GM18507 (cell line): ENCODE data around the gene HGS.

ENCODE experiments used
- DNase-seq: peaks from one replicate; pipeline ENCODE4 v3.0.0; 2011; ENCODE audit warnings: low read depth; ENCODE audit not compliant: insufficient read length; ENCODE audit errors: extremely low spot score
- FAIRE-seq: peaks from 2 replicates; lab custom pipeline; 2011; peaks lifted over from hg19 to GRCh38; lab: Jason Lieb, UNC

The HGS gene, protein sequence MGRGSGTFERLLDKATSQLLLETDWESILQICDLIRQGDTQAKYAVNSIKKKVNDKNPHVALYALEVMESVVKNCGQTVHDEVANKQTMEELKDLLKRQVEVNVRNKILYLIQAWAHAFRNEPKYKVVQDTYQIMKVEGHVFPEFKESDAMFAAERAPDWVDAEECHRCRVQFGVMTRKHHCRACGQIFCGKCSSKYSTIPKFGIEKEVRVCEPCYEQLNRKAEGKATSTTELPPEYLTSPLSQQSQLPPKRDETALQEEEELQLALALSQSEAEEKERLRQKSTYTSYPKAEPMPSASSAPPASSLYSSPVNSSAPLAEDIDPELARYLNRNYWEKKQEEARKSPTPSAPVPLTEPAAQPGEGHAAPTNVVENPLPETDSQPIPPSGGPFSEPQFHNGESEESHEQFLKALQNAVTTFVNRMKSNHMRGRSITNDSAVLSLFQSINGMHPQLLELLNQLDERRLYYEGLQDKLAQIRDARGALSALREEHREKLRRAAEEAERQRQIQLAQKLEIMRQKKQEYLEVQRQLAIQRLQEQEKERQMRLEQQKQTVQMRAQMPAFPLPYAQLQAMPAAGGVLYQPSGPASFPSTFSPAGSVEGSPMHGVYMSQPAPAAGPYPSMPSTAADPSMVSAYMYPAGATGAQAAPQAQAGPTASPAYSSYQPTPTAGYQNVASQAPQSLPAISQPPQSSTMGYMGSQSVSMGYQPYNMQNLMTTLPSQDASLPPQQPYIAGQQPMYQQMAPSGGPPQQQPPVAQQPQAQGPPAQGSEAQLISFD

DNA sequence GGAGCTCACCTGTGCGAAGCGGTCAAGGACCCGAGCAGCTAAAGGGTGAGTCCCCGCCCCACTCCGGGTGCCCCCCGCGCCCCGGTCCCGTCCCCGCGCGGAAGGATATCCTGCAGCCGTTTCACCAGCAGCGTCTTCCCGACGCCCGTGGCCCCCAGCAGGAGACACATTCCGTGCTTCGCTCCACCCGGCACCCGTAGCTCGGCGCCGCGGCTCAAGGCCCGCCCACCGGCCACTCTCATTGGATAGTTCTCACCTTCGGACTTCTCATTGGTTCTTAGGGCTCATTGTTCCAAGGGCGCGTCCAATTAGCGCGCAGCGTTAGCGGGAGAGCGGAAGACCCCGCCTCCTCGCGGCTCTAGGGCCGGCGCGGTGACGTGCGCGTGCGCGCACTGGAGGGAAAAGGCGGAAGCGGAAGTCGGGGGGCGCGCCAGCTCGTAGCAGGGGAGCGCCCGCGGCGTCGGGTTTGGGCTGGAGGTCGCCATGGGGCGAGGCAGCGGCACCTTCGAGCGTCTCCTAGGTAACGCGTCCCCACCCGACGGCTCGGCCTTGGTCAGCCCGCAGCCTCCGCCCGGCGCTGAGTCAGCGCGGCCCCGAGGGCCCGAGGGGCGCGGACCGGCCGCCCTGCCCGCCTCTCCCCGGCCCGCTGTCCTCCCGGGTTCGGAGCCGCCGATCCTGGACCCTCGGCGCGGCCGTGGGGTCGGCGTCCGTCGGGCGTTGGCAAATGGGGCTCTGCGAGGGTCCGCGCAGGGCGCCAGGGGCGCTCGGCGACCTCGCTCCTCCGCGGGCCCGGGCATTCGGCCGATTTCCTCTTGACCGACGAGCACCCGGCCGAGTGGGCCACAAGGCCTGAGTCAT is at the start of gene HGS, which contains the start of gene ARL16:
HGS (plus strand) TSS at position 428 of the 858 bp plus-strand sequence; CDS start at position 484, 56 bp downstream.
ARL16 (minus strand) TSS at position 214 of the 858 bp plus-strand sequence; CDS start at position 170, 44 bp downstream.
- DNase-seq (peak; percentile 99), FAIRE-seq (peak; percentile 98)

DNA sequence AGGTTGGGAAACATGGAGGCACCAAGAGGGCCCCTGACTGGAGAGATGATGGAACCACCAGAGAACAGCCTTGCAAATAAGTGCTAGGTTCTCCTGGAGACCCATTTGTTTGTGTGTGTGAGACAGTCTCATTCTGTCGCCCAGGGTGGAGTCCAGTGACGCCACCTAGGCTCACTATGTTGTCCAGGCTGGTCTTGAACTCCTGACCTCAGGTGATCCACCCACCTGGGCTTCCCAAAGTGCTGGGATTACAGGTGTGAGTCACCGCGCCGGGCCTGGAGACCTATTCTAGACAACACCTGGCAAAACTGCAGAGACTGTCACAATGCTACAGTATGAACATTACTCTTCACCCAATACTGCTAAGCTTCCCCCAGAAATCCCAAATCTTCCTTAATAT is 48.4 kb upstream of the HGS start:
- FAIRE-seq (no peak), DNase-seq (no peak)

DNA sequence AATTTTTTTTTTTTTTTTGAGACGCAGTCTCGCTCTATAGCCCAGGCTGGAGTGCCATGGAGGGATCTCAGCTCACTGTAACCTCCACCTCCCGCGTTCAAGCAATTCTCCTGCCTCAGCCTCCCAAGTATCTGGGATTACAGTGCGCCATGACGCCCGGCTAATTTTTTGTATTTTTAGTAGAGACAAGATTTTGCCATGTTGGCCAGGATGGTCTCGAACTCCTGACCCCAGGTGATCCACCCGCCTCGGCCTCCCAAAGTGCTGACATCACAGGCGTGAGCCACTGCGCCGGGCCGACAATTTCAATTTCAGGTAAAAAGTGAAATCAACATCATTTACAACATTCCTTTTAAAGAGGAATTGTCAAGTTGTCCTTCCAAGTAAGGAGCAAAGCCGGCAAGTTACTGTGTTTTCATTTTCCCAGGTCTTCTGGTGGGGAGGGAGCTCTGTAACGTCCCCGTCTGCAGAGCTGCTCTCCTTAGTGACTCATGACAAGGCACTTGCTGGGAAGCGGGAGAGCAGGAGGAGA is 47.8 kb upstream of the HGS start:
- FAIRE-seq (no peak), DNase-seq (no peak)

DNA sequence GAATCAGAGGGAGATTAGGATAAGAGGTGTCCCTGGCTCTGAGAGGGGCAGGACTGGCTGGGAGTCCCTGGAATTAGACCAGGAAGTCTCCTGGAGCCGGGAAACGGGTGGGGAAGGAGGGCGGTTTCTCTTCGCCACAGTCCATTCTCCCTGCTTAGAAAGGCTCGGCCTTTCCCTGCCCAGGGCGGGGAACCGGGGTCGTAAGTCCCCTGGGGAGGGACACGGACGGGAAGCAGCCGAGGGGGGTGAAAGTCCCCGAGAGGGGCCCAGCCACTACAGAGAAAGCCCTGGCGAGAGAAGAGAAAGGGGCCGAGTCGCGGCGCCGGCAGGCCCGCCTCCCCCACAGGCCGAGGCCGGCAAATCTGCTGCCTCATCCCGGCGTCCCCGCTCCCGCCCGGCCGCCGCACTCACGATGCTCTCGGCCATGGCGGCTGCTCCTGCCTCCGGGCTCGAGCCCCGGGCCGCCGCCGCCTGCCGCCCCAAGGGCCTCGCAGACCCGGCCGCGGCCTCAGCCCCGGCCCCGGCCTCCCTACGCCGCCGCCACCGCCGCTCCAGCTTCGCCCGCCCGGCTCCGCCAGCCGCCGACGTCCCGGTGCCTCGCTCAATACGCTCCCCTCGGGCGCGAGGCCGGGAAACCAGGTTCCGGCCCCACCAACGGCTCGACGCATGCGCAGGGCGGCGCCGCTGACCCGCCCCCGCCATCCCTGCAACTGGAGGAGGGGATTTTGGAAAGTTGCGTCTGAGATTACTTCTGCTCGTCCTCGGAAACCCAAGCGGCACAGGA is 47.1 kb upstream of the HGS start, which contains the start of the genes NPLOC4 and TSPAN10:
NPLOC4 (minus strand) TSS at position 608 of the 784 bp plus-strand sequence; CDS start at position 426, 182 bp downstream.
TSPAN10 (plus strand) TSS at position 692 of the 784 bp plus-strand sequence. CDS start 5,217 bp downstream, outside the sequence.
- FAIRE-seq (peak; percentile 78), DNase-seq (peak; percentile 94)

DNA sequence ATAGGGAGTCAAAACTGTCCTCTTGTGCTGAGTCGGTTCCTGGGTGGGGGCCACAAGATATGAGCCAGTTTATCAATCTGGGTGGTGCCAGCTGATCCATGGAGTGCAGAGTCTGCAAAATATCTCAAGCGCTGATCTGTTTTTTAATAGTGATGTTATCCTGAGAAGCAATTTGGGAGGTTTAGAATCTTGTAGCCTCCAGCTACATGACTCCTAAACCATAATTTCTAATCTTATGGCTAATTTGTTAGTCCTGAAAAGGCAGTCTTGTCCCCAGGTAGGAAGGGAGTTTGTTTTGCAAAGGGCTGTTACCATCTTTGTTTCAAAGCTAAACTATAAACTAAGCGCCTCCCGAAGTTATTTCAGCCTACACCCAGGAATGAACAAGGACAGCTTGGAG is 45.1 kb upstream of the HGS start:
- no peak for FAIRE-seq
- DNase-seq, result no peak

DNA sequence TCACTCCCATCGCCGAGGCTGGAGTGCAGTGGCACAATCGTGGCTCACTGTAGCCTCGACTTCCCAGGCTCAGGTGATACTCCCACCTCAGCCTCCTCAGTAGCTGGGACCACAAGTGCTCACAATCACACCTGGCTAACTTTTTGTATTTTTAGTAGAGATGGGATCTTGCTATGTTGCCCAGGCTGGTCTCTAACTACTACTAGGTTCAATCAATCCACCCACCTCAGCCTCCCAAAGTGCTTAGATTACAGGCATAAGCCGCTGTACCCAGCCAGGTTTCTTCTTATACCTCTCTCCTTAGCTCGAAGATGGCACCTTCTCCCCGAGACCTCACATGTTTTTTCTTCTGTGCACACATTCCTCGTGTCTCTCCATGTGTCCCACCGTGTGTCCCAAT is 43.8 kb upstream of the HGS start:
- no peak for DNase-seq
- FAIRE-seq, result no peak

DNA sequence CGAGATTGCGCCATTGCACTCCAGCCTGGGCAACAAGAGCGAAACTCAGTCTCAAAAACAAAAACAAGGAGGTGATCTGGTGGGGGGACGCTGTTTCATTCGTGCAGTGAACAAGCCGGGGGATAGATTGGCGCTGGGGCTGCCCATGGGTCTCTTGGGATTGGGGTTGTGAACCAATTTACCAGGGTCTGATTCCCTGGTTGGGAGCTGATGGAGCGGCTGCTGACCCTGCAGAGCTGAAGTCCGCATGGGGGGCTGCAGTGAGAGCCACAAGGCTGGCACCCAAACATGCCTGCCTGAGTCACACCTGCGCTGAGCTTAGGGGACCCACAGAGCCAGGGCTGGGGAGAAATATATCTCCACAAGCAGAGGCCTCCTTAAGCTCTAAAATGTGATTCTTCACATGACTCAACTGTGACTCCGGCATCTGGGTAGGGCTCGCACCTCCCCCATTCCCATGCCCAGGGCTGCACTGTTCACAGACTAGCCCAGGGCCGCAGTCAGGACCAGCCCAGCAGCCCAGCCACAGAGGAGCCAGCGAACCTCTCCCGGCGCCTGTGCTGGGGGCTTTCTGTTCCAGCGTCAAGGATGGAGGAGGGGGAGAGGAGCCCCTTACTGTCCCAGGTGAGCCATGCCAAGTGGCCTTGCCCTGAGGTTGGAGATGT is 41.9 kb upstream of the HGS start:
- DNase-seq (no peak), FAIRE-seq (no peak)

DNA sequence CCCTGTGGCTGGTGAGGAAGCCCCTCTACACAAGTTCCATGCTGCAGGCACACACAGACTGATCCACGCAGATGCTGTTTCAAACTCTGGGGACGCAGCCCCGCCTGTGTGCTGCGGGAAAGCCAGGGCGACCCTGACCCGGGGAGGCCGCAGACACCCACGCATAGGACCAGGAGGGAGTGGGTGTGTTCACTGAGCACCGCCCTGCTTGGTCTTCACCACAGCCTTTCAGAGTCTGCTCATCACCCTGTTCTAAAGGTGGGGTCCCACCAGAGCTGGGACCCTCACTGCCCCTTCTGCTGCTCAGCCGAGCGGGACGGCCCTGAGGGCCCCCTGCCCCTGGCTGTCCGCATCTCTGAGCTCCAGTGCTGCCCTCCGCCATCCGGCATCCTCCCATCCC is 39.3 kb upstream of the HGS start:
- no peak for FAIRE-seq

DNA sequence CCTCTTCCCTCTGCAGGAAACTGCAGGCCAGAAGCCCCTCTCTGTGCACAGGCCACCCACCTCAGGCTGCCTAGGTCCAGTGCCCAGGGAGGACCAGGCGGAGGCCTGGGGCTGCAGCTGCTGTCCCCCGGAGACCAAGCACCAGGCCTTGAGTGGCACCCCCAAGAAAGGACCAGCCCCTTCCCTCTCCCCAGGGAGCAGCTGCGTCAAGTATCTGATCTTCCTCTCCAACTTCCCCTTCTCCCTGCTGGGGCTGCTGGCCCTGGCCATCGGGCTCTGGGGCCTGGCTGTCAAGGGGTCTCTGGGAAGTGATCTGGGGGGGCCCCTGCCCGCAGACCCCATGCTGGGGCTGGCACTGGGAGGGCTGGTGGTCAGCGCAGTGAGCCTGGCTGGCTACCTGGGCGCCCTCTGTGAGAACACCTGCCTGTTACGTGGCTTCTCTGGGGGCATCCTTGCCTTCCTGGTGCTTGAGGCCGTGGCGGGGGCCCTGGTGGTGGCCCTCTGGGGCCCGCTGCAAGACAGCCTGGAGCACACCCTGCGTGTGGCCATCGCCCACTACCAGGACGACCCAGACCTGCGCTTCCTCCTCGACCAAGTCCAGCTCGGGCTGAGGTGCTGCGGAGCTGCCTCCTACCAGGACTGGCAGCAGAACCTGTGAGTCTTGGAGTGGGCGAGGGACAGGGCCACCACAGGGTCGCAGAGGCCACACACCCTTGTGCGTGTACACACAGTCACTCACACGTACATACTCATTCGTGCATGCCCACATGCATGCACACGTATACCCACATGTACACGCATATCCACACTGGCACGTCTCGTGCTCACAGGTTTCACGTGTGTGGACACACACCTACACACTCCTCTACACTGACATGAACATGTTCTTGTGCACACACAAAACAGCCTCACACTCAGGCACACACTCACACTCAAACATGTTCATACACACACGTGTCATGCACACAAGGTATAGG is 38.5 kb upstream of the HGS start:
- DNase-seq (no peak), FAIRE-seq (no peak)

More for the DNA sequence above, 39.3 kb upstream of the HGS start:
- DNase-seq, result no peak

DNA sequence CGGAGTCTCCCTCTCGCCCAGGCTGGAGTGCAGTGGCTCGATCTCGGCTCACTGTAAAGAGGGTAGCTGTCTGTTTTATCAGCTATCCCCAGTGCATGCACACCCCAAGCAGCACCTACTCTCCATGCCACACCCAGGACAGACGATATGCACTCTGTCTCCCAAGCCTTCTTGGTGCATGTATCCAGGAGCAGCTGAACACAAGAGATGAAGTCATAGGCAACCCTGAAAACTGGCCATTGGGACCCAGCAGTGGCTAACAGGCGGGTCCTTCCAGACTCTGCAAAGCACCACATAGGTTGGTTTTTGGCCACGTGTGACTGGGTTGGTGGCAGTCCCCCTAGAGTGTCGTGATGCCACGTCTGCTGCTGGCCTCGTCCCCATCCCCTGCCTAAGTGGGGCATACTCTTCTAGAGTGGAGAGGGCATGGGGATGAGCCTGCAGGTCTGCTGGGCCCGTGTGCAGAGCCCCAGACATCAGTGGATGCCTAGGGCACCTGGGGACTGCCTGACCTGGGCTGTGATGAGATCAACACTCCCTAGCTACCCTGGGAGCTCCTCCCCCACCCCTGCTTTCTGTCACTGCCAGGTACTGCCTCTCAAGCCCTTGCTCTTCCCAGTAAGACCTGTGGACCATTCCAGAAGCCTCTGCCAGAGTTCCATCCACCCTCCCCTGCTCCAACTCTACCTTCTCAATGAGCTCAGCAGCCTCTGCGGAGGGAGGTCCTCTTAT is 36.8 kb upstream of the HGS start:
- no peak for FAIRE-seq
- DNase-seq, result no peak

DNA sequence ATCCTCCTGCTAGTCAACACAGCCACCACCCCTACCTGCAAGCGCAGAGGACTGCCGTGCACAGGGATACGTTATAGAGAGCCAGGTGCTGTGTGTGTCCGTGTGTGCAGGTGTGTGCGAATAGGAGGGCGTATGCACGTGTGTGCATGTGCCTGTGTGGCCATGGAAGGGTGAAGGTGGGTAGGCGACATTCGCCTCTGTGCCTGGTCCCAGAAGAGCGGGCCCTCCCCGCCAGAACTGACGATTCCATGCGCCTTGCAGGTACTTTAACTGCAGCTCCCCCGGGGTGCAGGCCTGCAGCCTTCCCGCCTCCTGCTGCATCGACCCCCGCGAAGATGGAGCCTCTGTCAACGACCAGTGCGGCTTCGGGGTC is 36.2 kb upstream of the HGS start:
- FAIRE-seq, result no peak
- no peak for DNase-seq

DNA sequence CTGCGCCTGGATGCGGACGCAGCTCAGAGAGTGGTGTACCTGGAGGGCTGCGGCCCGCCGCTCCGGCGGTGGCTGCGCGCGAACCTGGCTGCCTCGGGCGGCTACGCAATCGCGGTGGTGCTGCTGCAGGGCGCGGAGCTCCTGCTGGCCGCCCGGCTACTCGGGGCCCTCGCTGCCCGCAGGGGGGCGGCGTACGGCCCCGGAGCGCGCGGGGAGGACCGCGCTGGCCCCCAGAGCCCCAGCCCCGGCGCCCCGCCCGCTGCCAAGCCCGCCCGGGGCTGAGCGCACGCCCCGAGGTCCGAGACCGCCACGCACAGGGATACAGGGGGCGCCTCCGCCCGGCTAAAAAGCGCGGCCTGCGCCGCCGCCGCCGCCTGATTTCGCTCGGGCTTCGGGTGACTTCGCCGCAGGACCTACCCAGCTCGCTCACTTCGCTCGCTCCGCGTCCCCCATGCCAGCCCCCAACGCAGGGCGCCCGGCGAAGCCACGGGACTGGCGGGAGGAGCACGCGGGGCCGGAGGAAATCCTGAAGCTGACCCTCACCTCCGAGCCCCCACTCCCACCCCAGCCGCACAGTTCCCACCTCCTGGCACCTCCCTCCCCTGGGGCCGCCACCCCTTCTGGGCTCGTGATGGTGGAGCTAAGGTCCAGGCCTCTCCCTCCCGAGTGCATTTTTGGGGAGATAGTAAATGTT is 35.7 kb upstream of the HGS start:
- FAIRE-seq (no peak), DNase-seq (no peak)

DNA sequence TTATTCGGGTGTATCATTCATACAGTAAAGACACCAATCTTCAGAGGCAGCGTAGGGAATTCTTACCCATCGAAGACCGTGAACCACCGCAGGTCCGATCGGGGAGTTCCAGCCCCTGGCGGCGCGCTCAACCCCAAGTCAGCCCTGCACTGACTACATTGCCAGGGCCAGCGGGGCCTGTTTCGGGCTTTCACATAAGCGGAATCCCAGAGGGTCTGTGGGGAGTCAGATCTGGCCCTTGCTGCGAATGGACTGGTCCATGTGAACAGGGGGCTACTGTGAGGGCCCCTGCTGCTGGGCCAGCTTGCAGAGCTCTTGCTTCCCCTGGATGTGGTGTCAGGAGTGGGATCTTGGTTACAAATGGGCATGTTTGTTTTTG is 35.1 kb upstream of the HGS start:
- FAIRE-seq (no peak), DNase-seq (no peak)

DNA sequence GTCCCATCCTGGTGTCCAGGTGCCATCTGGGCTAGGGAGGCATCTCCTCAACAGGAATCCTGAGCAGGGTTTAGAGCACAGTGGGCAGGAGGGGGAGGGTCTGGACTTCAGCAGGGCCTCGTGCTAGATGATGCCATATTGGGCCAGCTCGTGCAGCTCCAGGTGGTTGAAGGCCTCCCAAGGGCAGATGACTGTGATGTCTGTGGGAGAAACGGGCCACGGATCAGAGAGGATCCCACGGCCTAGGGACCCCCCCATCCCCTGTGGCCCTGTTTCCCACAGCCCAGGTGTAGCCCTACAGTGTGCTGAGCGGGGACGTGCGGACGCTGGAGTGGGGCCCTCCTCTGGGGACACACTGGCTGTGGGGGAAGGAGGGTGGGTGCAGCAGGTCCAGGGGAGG is 32.9 kb upstream of the HGS start:
- FAIRE-seq (no peak), DNase-seq (no peak)

DNA sequence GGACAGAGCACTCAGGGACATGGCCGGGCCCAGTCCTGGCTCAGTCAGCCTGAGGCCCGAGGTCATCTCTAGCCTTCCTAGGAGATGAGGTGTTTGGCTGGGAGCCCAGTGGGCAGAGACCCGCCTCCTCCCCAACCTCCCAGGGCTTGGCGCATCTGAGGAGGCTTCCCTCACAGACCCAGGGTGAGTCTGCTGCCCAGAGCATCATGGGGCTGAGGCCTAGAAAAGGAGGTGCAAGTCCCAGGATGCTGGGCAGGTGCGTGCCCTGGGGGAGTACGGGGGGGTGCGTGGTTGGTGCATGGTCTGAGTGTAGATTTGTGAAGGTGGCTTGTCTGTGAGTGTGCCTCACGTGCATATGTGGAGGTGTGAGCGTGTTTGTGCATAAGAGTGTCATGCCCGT is 32.1 kb upstream of the HGS start:
- no peak for FAIRE-seq
- no peak for DNase-seq
